Measurements from ENCODE around the gene TTYH3. TPM values are rescaled to one million over a fixed set of nuclear protein-coding genes. Genes with fewer than 3 reads are reported as not detected.

TTYH3 gene
- polyA plus RNA-seq, 4 donors = 81.9 to 146 (median 108) TPM

DNA sequence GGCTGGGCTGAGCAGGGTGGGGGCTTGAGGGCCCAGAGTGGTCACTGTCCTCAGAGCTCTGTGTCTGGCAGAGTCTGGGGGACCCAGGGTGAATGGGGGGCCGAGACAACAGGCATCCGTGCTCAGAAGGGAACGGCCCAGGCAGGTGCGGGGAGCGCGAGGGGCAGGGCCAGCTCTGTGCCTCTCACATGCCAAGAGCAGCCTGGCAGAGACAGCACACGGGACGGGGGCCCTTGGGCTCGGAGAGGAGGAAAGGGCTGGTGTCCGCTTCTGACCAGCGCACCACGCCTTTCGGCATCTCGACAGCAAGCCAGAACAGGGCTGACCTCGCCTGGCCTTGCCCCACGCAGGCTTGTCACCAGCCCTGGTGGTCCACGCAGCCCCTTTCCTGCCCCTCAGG is 69.6 kb downstream of the TTYH3 start:
- no peak for DNase-seq (ENCODE audit: low read depth in 4 of 4, low spot score in 3 of 4)

- DNase-seq (ENCODE audit: low read depth in 4 of 4, low spot score in 3 of 4) = no peak
These were observed 70.2 kb downstream of the TTYH3 start for GRCh38 chr7:2701832-2702593.

- no peak for DNase-seq (ENCODE audit: low read depth in 4 of 4, low spot score in 3 of 4)
These were observed 70.8 kb downstream of the TTYH3 start for GRCh38 chr7:2702594-2702957.

- no peak for DNase-seq (ENCODE audit: low read depth in 4 of 4, low spot score in 3 of 4)
These were observed 73.7 kb downstream of the TTYH3 start for GRCh38 chr7:2705371-2706096.

GRCh38 chr7:2706685-2707126 is 74.9 kb downstream of the TTYH3 start:
- no peak for DNase-seq (ENCODE audit: low read depth in 4 of 4, low spot score in 3 of 4)

- DNase-seq (ENCODE audit: low read depth in 4 of 4, low spot score in 3 of 4) = no peak
These were observed 75.7 kb downstream of the TTYH3 start for GRCh38 chr7:2707481-2707880.

GRCh38 chr7:2708041-2708440 is 76.3 kb downstream of the TTYH3 start:
- DNase-seq (ENCODE audit: low read depth in 4 of 4, low spot score in 3 of 4) = no peak

DNA sequence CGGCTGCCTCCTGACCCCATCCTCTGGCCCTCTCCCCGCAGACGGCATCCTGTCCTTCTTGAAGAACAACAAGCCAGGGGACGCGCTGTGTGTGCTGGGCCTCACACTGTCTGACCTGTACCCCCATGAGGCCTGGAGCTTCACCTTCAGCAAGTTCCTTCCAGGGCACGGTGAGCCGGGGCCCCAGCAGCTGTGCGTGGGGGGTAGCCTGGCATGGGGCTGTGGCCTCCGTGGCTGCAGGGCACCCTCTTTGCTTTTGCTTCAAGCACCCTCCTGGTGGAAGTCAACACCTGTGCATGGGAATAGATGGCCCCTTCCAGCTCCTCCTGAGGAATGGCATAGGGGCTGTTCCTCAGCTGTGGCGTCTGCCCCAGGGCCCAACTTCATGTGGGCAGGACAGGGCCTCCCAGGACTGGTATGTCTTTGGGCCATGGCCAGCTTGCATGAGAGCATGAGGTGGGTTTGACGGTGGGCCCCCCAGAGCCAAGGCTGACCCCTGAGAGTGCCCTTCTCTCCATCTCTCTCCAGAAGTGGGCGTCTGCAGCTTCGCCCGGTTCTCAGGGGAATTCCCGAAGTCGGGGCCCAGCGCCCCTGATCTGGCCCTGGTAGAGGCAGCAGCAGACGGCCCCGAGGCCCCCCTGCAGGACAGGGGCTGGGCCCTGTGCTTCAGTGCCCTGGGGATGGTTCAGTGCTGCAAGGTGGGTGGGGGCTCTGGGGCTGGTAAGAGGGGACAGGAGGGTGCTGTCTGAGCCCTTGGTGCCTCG is 76.9 kb downstream of the TTYH3 start:
- no peak for DNase-seq (ENCODE audit: low read depth in 4 of 4, low spot score in 3 of 4)

DNA sequence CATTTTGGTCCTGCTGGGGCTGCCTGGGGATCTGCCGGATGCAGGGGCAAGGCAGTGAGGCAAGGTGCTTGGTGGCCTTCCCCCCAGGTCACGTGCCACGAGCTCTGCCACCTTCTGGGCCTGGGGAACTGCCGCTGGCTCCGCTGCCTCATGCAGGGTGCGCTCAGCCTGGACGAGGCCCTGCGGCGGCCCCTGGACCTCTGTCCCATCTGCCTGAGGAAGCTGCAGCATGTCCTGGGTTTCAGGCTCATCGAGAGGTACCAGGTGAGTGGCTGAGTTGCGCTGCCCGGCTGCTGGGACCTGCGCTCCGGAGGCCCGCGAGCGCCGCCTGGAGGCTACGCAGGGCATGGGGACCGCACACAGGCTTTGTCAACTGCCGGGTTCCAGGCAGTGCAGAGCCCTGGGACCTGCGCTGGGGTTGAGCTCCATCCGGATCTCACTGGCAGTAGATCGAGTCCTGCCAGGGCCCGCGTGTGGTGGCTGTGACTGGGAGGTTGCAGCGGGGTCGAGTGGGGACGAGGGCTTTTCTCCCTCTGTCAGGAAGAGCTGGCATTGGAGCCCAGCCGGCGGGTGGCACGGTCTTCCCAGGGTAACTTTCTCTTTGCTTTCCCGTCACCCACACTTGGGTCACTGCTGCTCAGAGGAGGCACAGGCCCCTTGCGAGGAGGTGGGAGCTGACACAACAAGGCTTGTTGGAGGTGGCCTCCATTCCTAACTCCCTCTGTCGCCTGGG is 77.9 kb downstream of the TTYH3 start:
- DNase-seq (ENCODE audit: low read depth in 4 of 4, low spot score in 3 of 4) = no peak

GRCh38 chr7:2710286-2710655 is 78.5 kb downstream of the TTYH3 start:
- DNase-seq (ENCODE audit: low read depth in 4 of 4, low spot score in 3 of 4) = no peak

DNA sequence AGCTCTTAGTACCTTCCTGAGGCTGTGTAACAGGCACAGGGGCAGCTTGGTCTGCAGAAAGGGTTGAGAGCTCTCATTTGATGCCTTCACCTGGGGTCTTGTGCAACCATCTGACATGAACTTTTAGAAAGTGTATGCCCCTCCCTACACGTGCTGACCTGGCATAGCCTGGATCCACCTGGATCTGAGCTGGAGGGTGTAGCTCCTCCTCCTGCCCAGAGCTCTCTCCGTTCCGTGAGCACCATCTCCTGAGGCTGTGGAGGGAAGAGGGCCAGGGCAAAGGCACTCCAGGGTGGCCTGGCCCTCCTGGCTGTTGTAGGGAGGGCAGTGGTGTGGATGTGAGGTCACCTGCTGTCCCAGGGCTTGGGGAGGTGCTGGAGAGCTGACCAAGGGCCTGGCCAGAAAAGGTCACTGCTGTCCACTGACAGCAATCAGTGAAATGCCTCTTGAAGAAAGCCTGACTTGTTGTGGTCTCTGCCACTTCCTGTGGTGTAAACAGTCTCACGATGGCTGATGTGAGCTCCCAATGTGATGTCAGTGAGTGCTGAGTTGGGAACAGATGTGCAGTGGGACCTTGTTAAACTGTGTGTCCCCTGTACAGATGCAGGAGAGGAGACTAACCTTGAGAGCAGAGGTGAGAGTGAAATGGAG is 79.2 kb downstream of the TTYH3 start:
- no peak for DNase-seq (ENCODE audit: low read depth in 4 of 4, low spot score in 3 of 4)

DNA sequence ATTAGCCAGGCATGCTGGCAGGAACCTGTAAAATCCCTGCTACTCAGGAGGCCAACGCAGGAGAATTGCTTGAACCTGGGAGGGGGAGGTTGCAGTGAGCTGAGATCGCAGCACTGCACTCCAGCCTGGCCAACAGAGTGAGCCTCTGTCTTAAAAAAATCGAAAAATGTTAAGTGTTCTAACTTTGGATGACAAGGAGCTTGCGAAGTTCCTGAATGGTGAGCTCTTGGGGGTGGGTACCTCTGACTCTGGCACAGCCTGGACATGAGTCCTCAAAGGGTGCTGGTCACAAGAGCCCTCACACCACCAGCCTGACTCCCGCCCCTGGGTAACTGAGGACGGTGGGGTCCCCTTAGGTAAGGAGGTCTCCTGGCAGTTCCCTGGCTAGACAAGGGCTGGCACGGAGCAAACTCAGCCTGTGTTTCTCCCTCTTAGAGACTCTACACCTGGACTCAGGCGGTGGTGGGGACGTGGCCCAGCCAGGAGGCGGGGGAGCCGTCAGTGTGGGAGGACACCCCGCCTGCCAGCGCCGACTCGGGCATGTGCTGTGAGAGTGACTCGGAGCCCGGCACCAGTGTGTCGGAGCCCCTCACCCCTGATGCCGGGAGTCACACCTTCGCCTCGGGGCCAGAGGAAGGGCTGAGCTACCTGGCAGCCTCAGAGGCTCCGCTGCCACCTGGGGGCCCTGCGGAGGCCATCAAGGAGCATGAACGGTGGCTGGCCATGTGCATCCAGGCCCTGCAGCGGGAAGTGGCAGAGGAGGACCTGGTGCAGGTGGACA is 80.3 kb downstream of the TTYH3 start:
- DNase-seq (ENCODE audit: low read depth in 4 of 4, low spot score in 3 of 4) = no peak

DNA sequence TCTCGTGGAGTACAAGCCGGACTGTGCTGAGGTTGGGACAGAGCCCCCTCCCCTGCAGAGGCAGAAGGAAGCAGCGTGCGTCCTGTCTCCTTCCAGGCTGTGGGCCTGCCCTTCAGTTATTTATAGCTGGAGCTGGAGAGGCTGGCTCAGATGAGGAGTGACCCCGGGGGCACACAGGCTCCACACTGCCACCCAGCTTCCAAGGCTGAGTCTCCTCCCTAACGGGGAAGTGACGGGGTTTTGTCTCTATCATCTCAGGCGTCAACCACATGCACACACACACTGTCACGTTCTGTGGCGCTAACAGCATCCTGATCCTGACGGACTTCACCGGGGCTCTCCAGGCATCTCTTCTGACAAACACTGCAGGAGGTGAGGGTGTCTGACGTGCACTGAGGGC is 81.6 kb downstream of the TTYH3 start:
- no peak for DNase-seq (ENCODE audit: low read depth in 4 of 4, low spot score in 3 of 4)

GRCh38 chr7:2713978-2714377 is 82.2 kb downstream of the TTYH3 start:
- no peak for DNase-seq (ENCODE audit: low read depth in 4 of 4, low spot score in 3 of 4)

Other genes with a start within 250 kb of the TTYH3 start
- 10 to 100 TPM in 2 of 4 donors, 1 to 10 TPM in 2; 8.3 to 13.9 (median 11.4) TPM for gene CHST12, start 228.4 kb upstream of the TTYH3 start, polyA plus RNA-seq (ENCODE audit: insufficient read length in 4 of 4)
- not detected for gene GRIFIN, start 155.6 kb upstream of the TTYH3 start, polyA plus RNA-seq (ENCODE audit: insufficient read length in 4 of 4)
- 10 to 100 TPM; 10.7 to 34.9 (median 28.1) TPM for gene LFNG, start 112.2 kb upstream of the TTYH3 start, polyA plus RNA-seq (ENCODE audit: insufficient read length in 4 of 4)
- gene BRAT1, start 76.5 kb upstream of the TTYH3 start, polyA plus RNA-seq (ENCODE audit: insufficient read length in 4 of 4) = 10 to 100 TPM; 23.1 to 40.9 (median 25.2) TPM
- gene IQCE, start 73.0 kb upstream of the TTYH3 start, polyA plus RNA-seq (ENCODE audit: insufficient read length in 4 of 4) = 10 to 100 TPM; 16.5 to 24.7 (median 19.4) TPM
- under 1 TPM; 0.10 to 0.31 (median 0.16) TPM for gene AMZ1, start 56.2 kb downstream of the TTYH3 start, polyA plus RNA-seq (ENCODE audit: insufficient read length in 4 of 4)
- 10 to 100 TPM; 38.6 to 55.9 (median 41.4) TPM for gene GNA12, start 212.3 kb downstream of the TTYH3 start, polyA plus RNA-seq (ENCODE audit: insufficient read length in 4 of 4)

Data from left renal pelvis (tissue), 4 donors.